H1 (cell line): ENCODE measurements around the gene VSX1. TPM values are rescaled to one million over a fixed set of nuclear protein-coding genes. Genes with fewer than 3 reads are reported as not detected.

Source experiments
- CTCF ChIA-PET: fragments of 300-600 bp; sonication (Branson Sonifier 250); formaldehyde crosslinking; loops from one replicate; lab custom pipeline; 2021; ENCODE audit not compliant: partially characterized antibody; lab: Charles Lee
- POLR2A ChIA-PET: fragments of 300-600 bp; sonication (Branson Sonifier 250); formaldehyde crosslinking; loops from one replicate; lab custom pipeline; 2021; ENCODE audit warnings: inconsistent platforms; ENCODE audit not compliant: partially characterized antibody; lab: Charles Lee
- DNase-seq, 2 experiments: peaks; one replicate each; pipeline versions ENCODE4 v3.0.0 to v3.0.0-alpha.2; 2010 to 2022; ENCODE audit warnings: low spot score in 2 of 2, low read depth in 1 of 2, mixed read lengths in 1 of 2
- FAIRE-seq: peaks from 2 replicates; lab custom pipeline; 2011; peaks lifted over from hg19 to GRCh38; lab: Jason Lieb, UNC
- H2AFZ ChIP-seq: 2 replicates; pipeline ENCODE4 v1.8.1; 2012; ENCODE audit warnings: low read length, inconsistent platforms
- H2AK5ac ChIP-seq: 2 replicates; pipeline ENCODE4 v1.6.1; 2013; ENCODE audit warnings: low read depth, low read length
- H2BK120ac ChIP-seq: replicated peaks from 2 replicates; pipeline ENCODE3; 2013; ENCODE audit warnings: low read depth, low read length, inconsistent platforms
- H2BK12ac ChIP-seq: 2 replicates; pipeline ENCODE4 v1.6.1; 2013; ENCODE audit warnings: low read depth, low read length
- H2BK15ac ChIP-seq: 2 replicates; pipeline ENCODE4 v1.6.1; 2013; ENCODE audit warnings: low read length
- H2BK20ac ChIP-seq: 2 replicates; pipeline ENCODE4 v1.6.1; 2013; ENCODE audit warnings: low read length
- H2BK5ac ChIP-seq: 2 replicates; pipeline ENCODE4 v1.6.1; 2013; ENCODE audit warnings: low read depth, low read length
- H3K14ac ChIP-seq: 2 replicates; pipeline ENCODE4 v1.6.1; 2013; ENCODE audit warnings: inconsistent platforms; ENCODE audit not compliant: insufficient read length
- H3K18ac ChIP-seq: 2 replicates; pipeline ENCODE4 v1.6.1; 2013; ENCODE audit warnings: low read length; ENCODE audit errors: extremely low read depth
- H3K23ac ChIP-seq: 2 replicates; pipeline ENCODE4 v1.6.1; 2013; ENCODE audit warnings: inconsistent platforms; ENCODE audit not compliant: insufficient read length
- H3K23me2 ChIP-seq: 2 replicates; pipeline ENCODE4 v1.6.1; 2013; ENCODE audit warnings: low read depth, low read length
- H3K27ac ChIP-seq: 2 replicates; pipeline ENCODE4 v1.6.1; 2011; ENCODE audit warnings: low read depth, low read length, inconsistent platforms
- H3K27me3 ChIP-seq, 4 experiments: replicated peaks in 1 of 4; 1 replicate in 1 of 4; 2 replicates in 3 of 4; pipeline versions ENCODE4 v1.6.1 to v1.8.1; 2011 to 2013; ENCODE audit warnings: low read length in 3 of 4, mild to moderate bottlenecking in 3 of 4, inconsistent platforms in 2 of 4, mixed read lengths in 2 of 4, moderate library complexity in 1 of 4; ENCODE audit not compliant: control insufficient read depth in 3 of 4, insufficient read depth in 3 of 4; ENCODE audit errors: extremely low read depth in 1 of 4
- H3K36me3 ChIP-seq, 4 experiments: 2 replicates each; pipeline versions ENCODE4 v1.6.1 to v1.8.1; 2011 to 2013; ENCODE audit warnings: mild to moderate bottlenecking in 4 of 4, low read length in 3 of 4, moderate library complexity in 2 of 4, control low read depth in 1 of 4, inconsistent platforms in 1 of 4; ENCODE audit not compliant: insufficient read depth in 4 of 4, control insufficient read depth in 2 of 4
- H3K4ac ChIP-seq: replicated peaks from 2 replicates; pipeline ENCODE3; 2013; ENCODE audit warnings: low read length, low read depth, mixed read lengths, inconsistent platforms; ENCODE audit not compliant: insufficient read length
- H3K4me1 ChIP-seq, 4 experiments: replicated peaks in 1 of 4; 1 replicate in 1 of 4; 2 replicates in 3 of 4; pipeline versions ENCODE4 v1.6.1 to v1.8.1; 2011 to 2013; ENCODE audit warnings: low read length in 3 of 4, inconsistent platforms in 2 of 4, mixed read lengths in 1 of 4; ENCODE audit not compliant: insufficient read depth in 4 of 4, control insufficient read depth in 3 of 4
- H3K4me2 ChIP-seq, 2 experiments: 2 replicates each; pipeline versions ENCODE4 v1.6.1 to v1.8.1; 2011 to 2013; ENCODE audit warnings: low read depth in 2 of 2, low read length in 2 of 2, control low read depth in 1 of 2, inconsistent platforms in 1 of 2, mild to moderate bottlenecking in 1 of 2; ENCODE audit not compliant: insufficient read depth in 1 of 2
- H3K4me3 ChIP-seq, 4 experiments: fragments of 200-600, 300-600 bp in 1 of 4; sonication (generic), shearing (Covaris generic), sonication (Bioruptor Twin) in 1 of 4; 2 replicates each; pipeline versions ENCODE4 v1.5.1 to v1.8.1; 2011 to 2016; ENCODE audit warnings: low read length in 4 of 4, low read depth in 3 of 4, control low read depth in 2 of 4, inconsistent platforms in 2 of 4, mild to moderate bottlenecking in 2 of 4, mixed read lengths in 1 of 4, moderate library complexity in 1 of 4; ENCODE audit not compliant: insufficient read depth in 2 of 4; ENCODE audit errors: extremely low read depth in 1 of 4
- H3K56ac ChIP-seq: replicated peaks from 2 replicates; pipeline ENCODE3; 2013; ENCODE audit warnings: low read depth, mild to moderate bottlenecking, mixed read lengths, low read length, inconsistent platforms; ENCODE audit not compliant: insufficient read length
- H3K79me1 ChIP-seq: 2 replicates; pipeline ENCODE4 v1.6.1; 2013; ENCODE audit warnings: low read depth, low read length, control low read depth
- H3K79me2 ChIP-seq, 2 experiments: 2 replicates each; pipeline versions ENCODE4 v1.6.1 to v1.8.1; 2012 to 2013; ENCODE audit warnings: low read length in 2 of 2, mild to moderate bottlenecking in 2 of 2, inconsistent platforms in 1 of 2; ENCODE audit not compliant: insufficient read depth in 2 of 2, control insufficient read depth in 1 of 2
- H3K9ac ChIP-seq, 4 experiments: replicated peaks in 1 of 4; 1 replicate in 1 of 4; 2 replicates in 3 of 4; pipeline versions ENCODE4 v1.6.1 to v1.8.1; 2011 to 2013; ENCODE audit warnings: low read depth in 3 of 4, low read length in 3 of 4, control low read depth in 2 of 4, mild to moderate bottlenecking in 2 of 4, moderate library complexity in 2 of 4, inconsistent platforms in 1 of 4; ENCODE audit errors: extremely low read depth in 1 of 4
- H3K9me3 ChIP-seq, 2 experiments: 2 replicates each; pipeline versions ENCODE4 v1.6.1 to v1.8.1; 2012 to 2013; ENCODE audit warnings: mild to moderate bottlenecking in 2 of 2, moderate library complexity in 2 of 2, control low read depth in 1 of 2, inconsistent platforms in 1 of 2, low read depth in 1 of 2, low read length in 1 of 2, mixed read lengths in 1 of 2; ENCODE audit not compliant: insufficient read depth in 2 of 2
- H4K20me1 ChIP-seq, 2 experiments: replicated peaks in 1 of 2; 2 replicates each; pipeline versions ENCODE3 to v1.8.1; 2011 to 2013; ENCODE audit warnings: inconsistent platforms in 2 of 2, low read length in 2 of 2, mild to moderate bottlenecking in 1 of 2; ENCODE audit not compliant: insufficient read depth in 2 of 2, control insufficient read depth in 1 of 2
- H4K5ac ChIP-seq: 2 replicates; pipeline ENCODE4 v1.6.1; 2013; ENCODE audit warnings: low read length, low read depth, mixed read lengths, inconsistent platforms; ENCODE audit not compliant: insufficient read length
- H4K8ac ChIP-seq: 2 replicates; pipeline ENCODE4 v1.8.0; 2013; ENCODE audit warnings: mild to moderate bottlenecking, moderate library complexity, low read length, inconsistent platforms; ENCODE audit not compliant: insufficient read depth; ENCODE audit errors: extremely low read depth
- H4K91ac ChIP-seq: replicated peaks from 2 replicates; pipeline ENCODE3; 2013; ENCODE audit warnings: low read length, mixed read lengths, inconsistent platforms; ENCODE audit not compliant: insufficient read length
- BACH1 ChIP-seq: IDR thresholded peaks from 2 replicates; pipeline ENCODE4 v1.6.1; 2012; ENCODE audit warnings: low read length, improper control_type of control experiment
- CBX5 ChIP-seq: fragments of 300-800, 300-1000 bp; sonication (generic); IDR thresholded peaks from 2 replicates; pipeline ENCODE4 v1.7.1; 2016; ENCODE audit warnings: antibody characterized with exemption, low read length, low read depth
- CHD1 ChIP-seq: IDR thresholded peaks from 2 replicates; pipeline ENCODE4 v1.6.1; 2012; ENCODE audit warnings: low read depth, low read length, improper control_type of control experiment
- CTCF ChIP-seq, 3 experiments: IDR thresholded peaks; 1 replicate in 2 of 3; 2 replicates in 1 of 3; pipeline versions ENCODE4 v1.5.1 to v1.6.1; 2011; ENCODE audit warnings: low read length in 3 of 3, mild to moderate bottlenecking in 3 of 3, inconsistent platforms in 2 of 3, low read depth in 1 of 3, moderate library complexity in 1 of 3; ENCODE audit not compliant: insufficient read depth in 1 of 3; ENCODE audit errors: control extremely low read depth in 1 of 3
- KDM1A ChIP-seq: fragments of 200-600, 300-600 bp; sonication (generic); IDR thresholded peaks from 2 replicates; pipeline ENCODE4 v1.7.1; 2016; ENCODE audit warnings: mild to moderate bottlenecking, low read length, borderline replicate concordance
- PHF8 ChIP-seq: fragments of 200-600 bp; sonication (generic); conservative IDR thresholded peaks from 2 replicates; pipeline ENCODE4 v1.7.1; 2012; ENCODE audit warnings: low read depth, mild to moderate bottlenecking, inconsistent platforms, low read length, moderate library complexity
- RFX5 ChIP-seq: IDR thresholded peaks from 2 replicates; pipeline ENCODE4 v1.6.1; 2011; ENCODE audit warnings: low read depth, low read length, improper control_type of control experiment, borderline replicate concordance
- RXRA ChIP-seq: IDR thresholded peaks from 2 replicates; pipeline ENCODE4 v1.6.1; 2011; ENCODE audit warnings: low read depth, mild to moderate bottlenecking, low read length, moderate library complexity; ENCODE audit not compliant: insufficient read depth
- SIN3A ChIP-seq, 2 experiments: IDR thresholded peaks in 1 of 2; conservative IDR thresholded peaks in 1 of 2; 2 replicates each; pipeline ENCODE4 v1.6.1; 2011 to 2012; ENCODE audit warnings: low read length in 2 of 2, improper control_type of control experiment in 1 of 2, low read depth in 1 of 2, mild to moderate bottlenecking in 1 of 2
- SP1 ChIP-seq: IDR thresholded peaks from 2 replicates; pipeline ENCODE4 v1.6.1; 2011; ENCODE audit warnings: low read depth, low read length
- SP4 ChIP-seq: IDR thresholded peaks from 2 replicates; pipeline ENCODE4 v1.6.1; 2012; ENCODE audit warnings: low read length, inconsistent platforms
- WGBS, 2 experiments: shearing (Covaris generic) in 1 of 2; methylation state at CpG; one replicate each; pipeline versions ENCODE4 v1.1.6 to v1.1.7; 2013 to 2015; ENCODE audit warnings: low lambda C conversion rate in 2 of 2, mixed read lengths in 2 of 2, inconsistent platforms in 1 of 2, low coverage in 1 of 2, missing lambda C conversion rate in 1 of 2; ENCODE audit not compliant: insufficient replicate concordance in 2 of 2, insufficient coverage in 1 of 2, insufficient read length in 1 of 2; ENCODE audit errors: extremely low coverage in 1 of 2, missing lambda C conversion rate in 1 of 2; 5-methylcytosine and 5-hydroxymethylcytosine counted together
- polyA plus RNA-seq, 7 experiments: library from polyadenylated mRNA; depleted of rRNA in 3 of 7; stranded (reverse) in 5 of 7; unstranded in 2 of 7; fragments of >200 nt in 5 of 7; fragments of 200-250 nt in 2 of 7; gene quantifications; 1 replicate in 5 of 7; 2 replicates in 1 of 7; 4 replicates in 1 of 7; pipeline versions ENCODE4 v1.2.1 to v1.2.3, GENCODE V29; 2011 to 2013; ENCODE audit warnings: missing spikeins in 2 of 7, mixed read lengths in 2 of 7
- total RNA-seq: library from RNA; stranded (reverse); fragmentation: NEBNext Ultra II Directional; extraction: Animal tissue kit (Norgen Biotek cat#: 25700); gene quantifications from 2 replicates; pipeline ENCODE4 v1.2.1, GENCODE V29; 2021

Gene VSX1
- total and polyA plus RNA-seq, 2 of the 8 experiments (the other 6 are each of a cell fraction or from before 2014, with no cell fraction given) = 0.14 TPM; not detected in 1

- peaks cover 0 to 5% of the 10 kb centered on the region in 2 experiments; a peak in 1 of 4 replicates for H3K9me3 ChIP-seq
- H3K79me2 ChIP-seq = no peaks in the 10 kb centered on the region
- H3K23ac ChIP-seq = no peak overlapping the region
- no peak overlapping the region for H2BK5ac ChIP-seq
- H3K4me2 ChIP-seq = no peak overlapping the region
- H4K5ac ChIP-seq = no peak overlapping the region
- peaks cover 0 to 5% (median 1%) of the 10 kb centered on the region in 4 experiments; a peak in 3 of 7 replicates for H3K4me1 ChIP-seq
- no peaks in the 10 kb centered on the region for H3K79me1 ChIP-seq
- no peak overlapping the region for H2BK15ac ChIP-seq
- no peaks in the 10 kb centered on the region; a peak in 1 of 7 replicates for H3K27me3 ChIP-seq
- no peaks in the 10 kb centered on the region for H3K36me3 ChIP-seq
- no peaks in the 10 kb centered on the region for H3K23me2 ChIP-seq
- H3K27ac ChIP-seq = no peak overlapping the region
- no peak for DNase-seq
- ChIA-PET CTCF (no interaction called here), POLR2A (no interaction called here)
- no peak overlapping the region for H3K9ac ChIP-seq
- no peak overlapping the region for H3K56ac ChIP-seq
- no peak overlapping the region for H4K8ac ChIP-seq
- H4K91ac ChIP-seq = no peak overlapping the region
- H2AK5ac ChIP-seq = no peak overlapping the region
- WGBS, 2 experiments = 88% methylated on average over 5 of the region's 5 CpGs; no CpG with 5 or more reads in 1 of the 2 experiments
- FAIRE-seq = no peak
- no peak overlapping the region for H3K14ac ChIP-seq
- H3K18ac ChIP-seq = no peak overlapping the region
- no peak overlapping the region for H2BK12ac ChIP-seq
- H3K4me3 ChIP-seq = no peak overlapping the region
- no peak overlapping the region for H3K4ac ChIP-seq
- no peak overlapping the region for H2BK20ac ChIP-seq
- no peak overlapping the region for H2BK120ac ChIP-seq
- H4K20me1 ChIP-seq = no peaks in the 10 kb centered on the region
- H2AFZ ChIP-seq = no peak overlapping the region
- TF ChIP-seq RXRA = no peak
- no peak for TF ChIP-seq SP4
- no peak for TF ChIP-seq BACH1
- TF ChIP-seq RFX5 = no peak
- TF ChIP-seq CHD1 = no peak
- TF ChIP-seq KDM1A = no peak
- no peak for TF ChIP-seq CTCF (IDR thresholded peaks at IDR 0.05; ENCODE audit: control extremely low read depth in 1 of 3, insufficient read depth in 1 of 3, low read depth in 1 of 3, low read length in 3 of 3)
- TF ChIP-seq CBX5 = no peak
- TF ChIP-seq SP1 = no peak
- no peak for TF ChIP-seq SIN3A (conservative IDR thresholded peaks at IDR 0.05 in 1 of 2, IDR thresholded peaks at IDR 0.05 in 1 of 2; ENCODE audit: low read depth in 1 of 2, low read length in 2 of 2)
- TF ChIP-seq PHF8 = no peak
These were observed 51.8 kb downstream of the VSX1 start for GRCh38 chr20:25030007-25030648.
